Glomerular endothelial cell (primary cell): Measurements from ENCODE around the gene PNRC2. TPM values are rescaled to one million over a fixed set of nuclear protein-coding genes. Genes with fewer than 3 reads are reported as not detected.

Experiments
- DNase-seq: peaks from one replicate; pipeline ENCODE4 v3.0.0-alpha.2; 2011; ENCODE audit warnings: low read depth, low spot score; ENCODE audit errors: extremely low read depth
- total RNA-seq: library from RNA; depleted of rRNA; stranded (reverse); fragments of >200 nt; gene quantifications from 2 replicates; pipeline ENCODE4 v1.2.3, GENCODE V29; 2015

Gene PNRC2, protein sequence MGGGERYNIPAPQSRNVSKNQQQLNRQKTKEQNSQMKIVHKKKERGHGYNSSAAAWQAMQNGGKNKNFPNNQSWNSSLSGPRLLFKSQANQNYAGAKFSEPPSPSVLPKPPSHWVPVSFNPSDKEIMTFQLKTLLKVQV
- 61.1 and 68.1 TPM in 2 replicates for total RNA-seq

DNA sequence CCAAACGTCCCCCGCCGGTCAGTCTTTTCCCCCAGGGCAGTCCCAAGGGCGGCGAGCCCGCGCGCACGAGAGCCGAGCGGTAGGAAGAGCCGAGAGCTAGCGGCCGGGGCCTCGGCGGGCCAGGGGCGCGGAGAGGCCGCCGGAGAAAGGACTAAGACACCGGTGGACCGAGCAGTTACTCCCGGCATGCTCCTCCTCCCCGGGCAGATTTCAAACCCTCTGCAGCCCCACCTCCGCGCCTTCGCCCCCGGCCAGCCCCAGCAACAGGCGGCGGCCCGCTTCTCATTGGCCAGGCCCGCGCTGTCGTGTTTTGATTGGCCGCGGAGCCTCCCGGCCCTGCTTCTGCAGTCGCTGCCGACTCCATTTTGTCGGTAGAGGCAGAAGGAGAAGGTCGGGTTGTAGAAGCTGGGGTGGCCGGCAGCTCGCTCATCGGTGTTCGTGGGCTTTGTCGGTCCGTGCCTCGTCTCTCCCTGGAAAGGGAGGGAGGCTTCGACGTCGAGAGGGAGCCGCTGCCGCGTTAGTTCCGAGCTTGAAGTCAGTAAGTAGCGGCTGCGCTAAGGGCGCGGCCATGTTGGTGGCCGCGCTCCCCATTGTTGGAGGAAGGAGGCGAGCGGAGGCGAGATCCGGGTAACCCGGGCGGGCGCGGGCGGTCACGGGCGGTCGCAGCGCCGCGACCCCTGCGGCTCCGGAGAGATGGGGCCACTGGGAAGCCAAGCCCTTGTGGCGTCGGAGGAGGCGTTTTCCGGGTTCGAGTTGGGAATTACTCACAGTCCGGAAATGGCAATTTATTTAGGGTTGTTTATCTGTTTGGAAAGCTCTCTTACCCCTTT lies at the start of gene PNRC2:
TSS of gene PNRC2 (plus strand) at position 368 of the 830 bp plus-strand sequence. CDS start 1,630 bp downstream, outside the sequence.
- no peak for DNase-seq

DNA sequence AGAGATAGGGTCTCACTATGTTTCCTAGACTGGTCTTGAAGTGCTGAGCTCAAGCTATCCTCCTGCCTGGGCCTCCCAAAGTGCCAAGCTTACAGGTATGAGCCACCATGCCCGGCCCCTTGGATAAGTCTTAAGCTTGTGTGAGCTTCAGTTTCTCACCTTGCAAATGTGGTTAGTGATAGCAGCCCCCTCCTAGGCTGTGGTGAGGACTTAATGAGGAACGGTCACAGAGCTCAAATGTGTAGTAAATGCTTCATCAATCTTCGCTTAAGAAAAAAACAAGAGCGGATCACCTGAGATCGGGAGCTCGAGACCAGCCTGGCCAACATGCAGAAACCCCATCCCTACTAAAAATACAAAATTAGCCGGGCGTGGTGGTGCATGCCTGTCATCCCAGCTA lies 49.5 kb upstream of the PNRC2 start:
- DNase-seq, result no peak

DNA sequence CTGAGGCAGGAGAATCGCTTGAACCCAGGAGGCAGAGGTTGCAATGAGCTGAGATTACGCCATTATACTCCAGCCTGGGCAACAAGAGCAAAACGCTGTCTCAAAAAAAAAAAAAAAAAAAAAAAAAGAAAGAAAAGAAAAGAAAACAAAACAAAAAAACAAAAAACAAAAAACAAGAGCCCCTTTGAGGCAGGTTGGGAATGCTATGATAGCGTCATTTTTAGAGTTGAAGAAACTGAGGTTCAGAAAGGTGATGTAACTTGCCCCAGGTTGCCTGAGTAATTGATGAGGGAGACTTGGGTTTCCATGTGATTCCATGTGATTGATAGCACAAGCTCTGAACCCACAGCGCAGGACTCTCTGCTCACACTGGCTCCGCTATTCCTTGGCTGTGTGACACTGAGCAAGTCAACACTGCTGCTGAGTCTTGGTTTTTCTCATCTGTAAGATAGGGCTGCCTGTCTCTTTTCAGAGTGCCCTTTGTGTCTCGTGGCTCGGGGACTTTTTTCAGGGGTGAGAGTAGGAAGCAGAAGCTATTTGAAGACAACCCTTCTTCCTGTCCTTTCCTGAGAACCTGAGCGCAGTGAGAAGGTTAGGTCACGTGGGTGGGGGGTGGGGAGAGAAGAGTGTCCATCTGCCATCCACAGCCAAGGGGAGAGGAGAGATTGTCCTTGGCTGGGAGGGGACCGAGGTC lies 48.9 kb upstream of the PNRC2 start:
- no peak for DNase-seq

DNA sequence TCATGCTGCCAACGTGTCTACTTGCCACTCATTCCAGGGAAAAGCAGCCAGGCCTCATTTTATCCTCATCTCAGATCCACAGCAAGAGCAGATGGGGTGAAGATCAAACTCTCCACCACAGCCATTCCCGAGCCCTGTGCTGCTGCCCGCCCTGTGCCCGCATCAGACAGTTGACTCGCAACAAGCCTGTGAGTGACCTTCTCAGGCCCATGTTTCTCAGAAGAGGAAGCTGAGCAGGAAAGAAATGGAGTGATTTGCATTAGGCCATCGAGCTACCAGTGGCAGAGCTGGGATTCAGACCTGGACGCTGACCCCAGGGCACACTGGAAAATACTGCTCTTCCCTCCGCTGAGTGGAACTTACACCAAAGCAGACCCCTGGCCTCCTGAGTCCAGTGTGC lies 47.7 kb upstream of the PNRC2 start:
- DNase-seq, result no peak

DNA sequence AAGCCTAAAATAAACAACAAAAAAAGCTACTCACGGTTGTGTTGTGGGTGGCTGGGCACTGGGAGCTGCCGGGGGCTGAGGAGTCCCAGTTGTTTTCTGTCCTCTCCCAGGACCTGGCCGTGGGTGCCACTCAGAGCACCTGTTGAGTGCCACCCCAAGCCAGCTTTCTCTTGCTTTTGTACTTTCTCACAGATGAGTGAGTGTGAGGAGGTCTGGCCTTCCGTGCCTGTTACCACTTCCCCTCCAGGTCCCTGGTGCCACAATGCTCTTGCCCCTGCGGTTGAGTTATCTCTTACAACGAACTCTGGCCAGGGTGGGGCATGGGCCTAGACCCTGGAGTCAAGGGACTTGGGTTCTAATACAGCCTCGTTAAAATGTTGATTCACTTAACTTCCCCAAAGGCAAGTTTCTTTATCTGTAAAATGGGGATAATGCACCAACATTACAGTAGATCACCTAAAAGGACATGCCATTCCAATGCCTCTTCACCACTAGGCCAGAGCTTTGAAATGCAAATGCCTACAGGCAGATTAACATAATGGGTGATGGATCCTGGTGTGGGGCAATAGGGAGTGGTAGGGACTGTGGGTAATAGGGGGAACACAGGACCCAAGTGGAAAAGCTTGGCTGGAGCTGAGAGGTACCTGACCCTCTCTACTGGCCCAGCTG lies 46.3 kb upstream of the PNRC2 start, which contains the start of gene CNR2:
TSS of gene CNR2 (minus strand) at position 151 of the 669 bp plus-strand sequence. CDS start 37,745 bp downstream, outside the sequence.
- DNase-seq, result no peak

DNA sequence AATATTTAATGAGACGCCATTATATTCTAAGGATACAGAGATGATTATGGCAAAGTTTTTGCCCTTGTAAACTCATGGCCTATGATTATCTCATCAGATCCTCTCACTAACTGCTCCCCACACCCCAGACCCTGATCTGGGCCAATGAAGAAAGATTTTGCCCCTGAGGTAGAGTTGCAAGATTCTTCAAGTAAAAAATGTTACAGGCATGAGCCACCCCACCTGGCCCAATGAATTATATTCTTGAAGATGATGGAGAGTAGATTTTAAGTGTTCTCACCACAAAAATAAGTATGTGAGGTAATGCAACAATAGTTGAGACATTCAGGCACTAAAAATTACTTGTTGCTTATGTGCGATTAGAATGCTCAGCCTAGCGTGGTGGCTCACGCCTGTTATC lies 44.7 kb upstream of the PNRC2 start:
- DNase-seq, result no peak

DNA sequence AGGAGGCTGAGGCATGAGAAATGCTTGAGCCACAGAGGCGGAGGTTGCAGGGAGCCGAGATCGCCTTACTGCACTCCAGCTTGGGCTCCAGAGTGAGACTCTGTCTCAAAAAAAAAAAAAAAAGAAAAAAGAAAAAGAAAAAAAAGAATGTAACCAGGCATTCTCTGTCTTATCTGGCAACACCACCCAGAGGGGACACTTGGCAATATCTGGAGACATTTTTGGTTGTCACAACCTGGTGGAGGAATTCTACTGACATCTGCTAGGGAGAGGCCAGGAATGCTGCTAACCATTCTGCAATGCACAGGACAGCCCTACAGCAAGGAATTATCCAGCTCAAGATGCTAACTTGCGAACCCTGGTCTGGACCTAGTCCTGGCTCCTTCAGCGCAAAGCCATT lies 44.2 kb upstream of the PNRC2 start:
- DNase-seq, result no peak

DNA sequence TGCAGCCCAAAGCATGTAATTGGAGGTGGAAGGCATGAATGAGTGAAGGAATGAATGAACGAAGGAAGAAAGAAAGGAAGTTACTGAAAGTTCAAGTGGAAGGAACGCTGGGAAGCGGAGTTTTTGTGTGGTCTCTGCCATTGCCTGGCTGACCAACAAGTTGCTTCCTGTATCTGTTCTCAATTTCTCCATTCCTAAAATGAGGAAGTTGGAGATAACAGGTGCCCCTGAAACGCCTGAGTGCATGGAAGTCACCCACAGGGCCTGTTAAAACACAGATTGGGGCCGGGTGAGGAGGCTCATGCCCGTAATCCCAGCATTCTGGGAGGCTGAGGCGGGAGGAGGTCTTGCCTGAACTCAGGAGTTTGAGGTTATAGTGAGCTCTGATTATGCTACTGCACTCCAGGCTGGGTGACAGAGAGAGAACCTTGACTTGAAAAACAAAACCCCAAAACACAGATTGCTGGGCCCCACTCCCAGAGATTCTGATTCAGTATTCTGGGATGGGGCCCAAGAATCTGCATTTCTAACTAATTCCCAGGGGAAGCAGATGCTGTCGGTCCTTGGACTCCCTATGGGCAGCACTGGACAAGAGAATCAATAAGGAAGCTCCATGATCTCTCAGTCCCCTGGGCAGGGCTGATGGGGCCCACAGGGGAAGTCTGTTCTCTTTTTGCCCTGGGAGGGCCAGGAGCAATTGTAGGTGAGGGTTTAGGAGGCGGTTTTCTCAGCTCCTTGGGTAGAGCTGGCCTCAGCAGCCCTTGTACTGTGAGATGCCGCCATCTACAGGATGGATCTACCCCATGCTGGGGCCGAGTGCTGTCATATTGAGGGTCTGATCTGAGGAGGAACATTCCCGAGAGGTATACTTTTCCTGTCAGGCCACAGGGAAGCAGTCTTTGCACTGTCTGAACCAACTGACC lies 43.2 kb upstream of the PNRC2 start:
- DNase-seq, result no peak

DNA sequence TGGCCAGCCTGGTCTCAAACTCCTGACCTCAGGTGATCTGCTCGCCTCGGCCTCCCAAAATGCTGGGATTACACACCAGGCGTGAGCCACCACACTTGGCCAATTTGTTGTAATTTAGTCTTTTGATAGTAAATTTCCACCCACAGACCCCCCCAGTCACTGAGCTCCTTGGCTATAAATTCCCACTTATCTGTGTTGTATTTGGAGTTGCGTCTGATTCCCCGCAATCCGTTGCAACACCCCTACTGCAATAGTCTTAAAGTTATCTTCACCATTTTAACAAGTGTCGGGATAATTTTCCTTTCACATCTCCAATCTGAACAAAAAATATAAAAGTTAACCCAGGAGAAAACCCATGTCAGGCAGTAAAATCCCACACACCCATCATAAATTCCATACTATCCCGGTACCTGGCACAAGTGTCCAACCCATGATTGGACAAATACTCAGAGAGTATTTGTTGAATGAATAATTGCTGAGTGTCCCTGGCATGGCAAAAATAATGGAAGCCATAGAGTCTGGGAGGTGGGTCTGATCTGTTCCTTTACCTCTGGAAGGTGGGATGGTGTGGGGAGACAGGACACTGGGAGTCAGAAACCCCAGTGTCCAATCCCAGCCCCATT lies 37.2 kb upstream of the PNRC2 start:
- DNase-seq, result no peak

DNA sequence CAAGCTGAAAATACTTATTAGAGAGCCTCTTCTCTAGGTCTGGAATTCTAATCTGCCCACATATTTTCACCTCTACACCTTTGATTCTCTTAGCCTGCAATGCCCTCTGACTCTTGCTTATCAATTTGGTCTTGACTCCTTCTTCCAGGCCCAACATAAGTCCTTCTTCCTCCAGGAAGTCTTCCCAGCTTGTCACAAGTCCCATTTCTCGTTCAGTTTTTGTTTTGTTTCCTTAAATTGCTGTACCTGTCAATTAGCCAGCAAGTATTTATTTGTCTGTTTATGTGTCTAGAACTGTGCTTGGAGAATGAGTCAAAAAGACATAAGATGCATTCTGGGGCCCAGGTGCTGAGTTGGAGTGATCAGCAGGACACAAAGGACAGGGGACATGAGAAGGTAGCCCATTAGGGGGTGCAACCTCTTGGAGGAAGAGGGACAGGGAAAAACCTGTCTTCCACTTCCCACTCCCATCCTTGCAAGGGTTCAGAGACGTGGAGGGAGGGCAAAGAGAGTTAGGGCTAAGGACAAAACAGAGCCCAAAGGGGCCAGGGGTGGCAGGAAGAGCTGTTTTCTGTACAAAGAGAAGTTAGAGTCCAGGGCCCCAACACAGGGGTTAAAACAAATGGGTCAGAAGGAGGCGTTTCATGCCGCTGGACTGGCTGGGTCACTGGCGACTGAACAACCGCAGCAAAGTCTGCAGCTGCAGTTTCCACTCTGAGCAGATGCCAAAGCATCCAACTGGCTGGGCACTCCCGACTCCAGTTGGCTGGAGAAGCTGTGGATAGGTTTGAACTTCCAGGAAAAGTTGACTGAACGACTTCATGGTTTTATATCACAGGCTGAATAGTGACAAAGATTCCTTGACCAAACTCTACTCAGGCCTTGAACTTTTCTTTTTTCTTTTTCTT lies 35.8 kb upstream of the PNRC2 start:
- DNase-seq, result no peak

DNA sequence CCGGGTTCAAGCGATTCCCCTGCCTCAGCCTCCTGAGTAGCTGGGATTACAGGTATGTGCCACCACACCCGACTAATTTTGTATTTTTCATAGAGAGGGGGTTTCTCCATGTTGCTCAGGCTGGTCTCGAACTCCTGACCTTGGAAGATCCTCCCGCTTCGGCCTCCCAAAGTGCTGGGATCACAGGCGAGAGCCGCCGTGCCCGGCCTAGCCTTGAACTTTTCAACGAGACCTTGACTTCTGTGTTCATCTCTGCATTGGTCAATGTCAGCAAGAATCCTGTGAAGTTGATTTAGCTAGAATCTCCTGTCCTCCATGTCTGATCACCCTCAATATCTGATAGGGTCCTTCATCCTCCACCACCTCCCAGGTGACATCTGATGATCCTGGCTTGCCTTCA lies 35.0 kb upstream of the PNRC2 start:
- no peak for DNase-seq

DNA sequence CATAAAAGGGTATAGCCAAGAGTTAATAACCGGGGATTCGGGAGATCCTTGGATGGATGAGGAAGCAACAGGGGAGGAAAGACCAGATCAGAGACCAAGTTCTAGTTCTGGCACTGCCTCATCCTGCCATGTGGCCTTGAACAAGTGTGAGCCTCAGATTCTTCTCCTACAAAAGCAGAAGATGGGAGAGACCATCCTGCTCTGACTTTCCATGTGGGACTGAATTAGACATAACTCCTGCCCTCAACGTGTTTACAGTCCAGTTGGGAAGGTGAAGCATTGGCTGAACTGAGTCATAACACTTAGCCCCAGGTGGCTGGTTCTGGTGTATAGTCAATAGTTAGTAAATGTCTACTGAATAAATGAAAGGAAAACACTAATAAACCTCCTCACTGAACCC lies 34.3 kb upstream of the PNRC2 start:
- no peak for DNase-seq

DNA sequence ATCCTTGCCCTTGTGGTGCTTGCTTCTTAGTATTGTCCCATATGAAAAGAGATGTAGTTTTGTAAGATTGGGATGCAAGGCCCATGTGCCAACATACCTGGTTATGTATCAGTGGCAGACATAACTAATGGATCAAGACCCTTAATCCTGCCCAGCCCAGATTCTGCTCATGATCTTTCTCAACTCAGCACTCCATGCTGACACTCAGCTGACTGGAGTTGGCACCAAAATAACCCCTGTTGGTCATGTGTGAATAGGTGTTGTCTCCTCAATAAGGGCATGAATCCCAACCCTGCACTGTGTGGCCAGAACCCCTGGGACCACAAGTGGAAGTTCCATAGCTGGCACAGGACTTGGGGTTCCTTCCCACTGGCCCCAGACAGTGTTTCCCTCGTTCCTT lies 32.5 kb upstream of the PNRC2 start:
- no peak for DNase-seq

DNA sequence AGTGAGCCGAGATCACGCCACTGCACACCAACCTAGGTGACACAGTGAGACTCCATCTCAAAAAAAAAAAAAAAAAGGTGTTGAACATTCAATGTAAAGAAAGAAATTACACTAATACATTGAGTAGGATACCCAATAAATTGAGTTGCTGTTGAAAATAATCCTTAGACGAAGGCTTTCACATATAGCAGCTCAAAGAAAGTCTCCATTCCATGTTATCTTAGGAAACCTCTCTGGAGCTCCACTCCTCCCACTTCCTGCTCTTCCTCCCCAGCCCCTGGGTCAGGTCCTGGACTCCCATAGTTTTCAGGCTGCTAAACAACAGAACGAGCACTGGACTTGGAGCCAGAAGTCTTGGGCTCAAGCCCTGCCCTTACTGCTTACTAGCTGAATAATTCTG lies 30.8 kb upstream of the PNRC2 start:
- no peak for DNase-seq

DNA sequence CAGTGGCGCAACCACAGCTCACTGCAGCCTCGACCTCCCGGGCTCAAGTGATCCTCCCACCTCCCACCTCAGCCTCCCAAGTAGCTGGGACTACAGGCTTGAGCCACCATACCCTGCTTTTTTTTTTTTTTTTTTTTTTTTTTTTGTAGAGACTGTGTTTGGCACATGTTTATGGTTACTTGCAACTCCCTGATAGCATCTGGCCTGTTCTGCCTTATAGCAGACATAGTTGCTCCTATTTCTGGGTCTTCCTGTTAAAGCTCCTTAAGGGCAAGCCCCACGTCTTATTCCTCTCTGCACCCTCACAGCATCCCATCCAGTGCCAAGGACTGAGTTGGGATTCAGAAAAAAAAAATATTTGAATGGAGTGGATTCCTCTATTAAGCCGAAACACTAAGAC lies 29.4 kb upstream of the PNRC2 start:
- DNase-seq, result no peak

DNA sequence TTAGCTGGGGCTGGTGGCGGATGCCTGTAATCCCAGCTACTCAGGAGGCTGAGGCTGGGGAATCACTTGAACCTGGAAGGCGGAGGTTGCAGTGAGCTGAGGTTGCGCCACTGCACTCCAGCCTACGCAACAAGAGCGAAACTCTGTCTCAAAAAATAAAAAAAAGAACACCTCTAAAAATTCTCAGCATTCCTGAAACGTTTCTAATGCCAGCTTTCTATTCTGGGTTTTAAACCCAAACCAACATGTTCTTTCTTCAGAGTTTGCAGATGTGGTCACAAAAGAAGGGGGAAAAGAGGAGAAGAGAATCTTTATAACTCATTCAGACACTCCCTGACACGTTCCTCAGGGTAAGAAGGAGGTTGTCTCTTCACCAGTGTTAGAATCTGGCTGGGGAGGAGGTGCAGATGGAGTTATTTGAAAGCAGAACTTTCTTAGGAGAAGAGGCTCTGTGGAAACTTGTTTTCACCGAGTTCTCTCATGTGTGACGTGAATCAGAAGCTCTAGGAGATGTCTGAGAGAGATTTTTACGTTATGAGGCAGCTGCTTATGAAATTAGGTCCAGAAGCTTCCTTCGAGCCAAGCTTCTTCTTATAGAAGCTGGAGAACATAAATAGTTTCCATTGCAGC lies 28.7 kb upstream of the PNRC2 start:
- DNase-seq, result no peak

DNA sequence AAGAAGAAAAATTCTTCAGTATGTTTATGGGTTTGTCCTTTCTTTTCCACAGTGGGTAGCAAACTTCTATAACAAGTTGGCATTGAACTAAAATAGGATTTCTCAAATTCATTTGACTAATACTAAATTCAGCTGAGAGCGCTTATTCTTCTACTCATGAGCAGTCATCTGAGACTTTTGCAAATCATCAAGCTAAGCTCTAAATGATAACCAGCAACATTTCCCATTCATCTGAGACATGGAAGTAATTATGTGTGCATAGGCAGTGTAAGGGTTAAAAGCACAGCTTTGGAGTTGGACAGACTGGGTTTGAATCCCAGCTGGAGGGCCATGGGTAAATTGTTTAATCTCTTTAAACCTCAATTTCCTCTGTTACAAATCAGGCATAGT lies 28.1 kb upstream of the PNRC2 start:
- DNase-seq, result no peak

DNA sequence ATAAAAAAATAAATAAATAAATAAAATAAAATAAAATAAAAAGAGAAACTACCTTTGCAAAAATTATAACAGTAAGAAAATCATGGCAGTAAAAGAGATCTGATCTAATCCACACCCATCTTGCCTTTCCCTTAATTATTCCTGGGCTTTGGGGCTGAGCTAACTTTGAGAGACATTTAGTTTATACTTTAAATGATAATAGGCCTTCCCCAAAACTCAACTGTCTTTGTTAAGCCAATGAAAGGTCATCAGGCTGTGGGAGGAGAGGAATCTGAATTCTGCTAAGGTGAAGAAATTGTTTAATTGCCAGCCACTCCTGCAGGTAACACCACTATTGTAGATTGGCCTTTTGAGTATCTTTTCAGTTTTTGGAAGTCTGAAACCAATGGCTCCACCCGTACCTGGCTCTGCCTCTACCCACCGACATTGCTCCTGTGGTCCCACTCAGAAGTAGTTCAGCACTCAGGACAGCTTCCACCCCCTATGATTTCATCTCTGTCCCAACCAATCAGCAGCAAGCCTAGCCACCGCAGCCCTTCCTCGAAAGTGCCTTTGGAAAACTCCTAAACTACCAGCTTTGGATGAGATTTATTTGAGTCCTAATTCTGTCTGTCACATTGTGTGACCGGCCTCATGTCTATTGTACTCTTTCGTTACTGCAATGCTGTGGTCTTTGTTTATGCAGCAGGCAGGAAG lies 23.0 kb upstream of the PNRC2 start:
- DNase-seq, result no peak
